GM12874 (cell line): Measurements from ENCODE around the gene SLC25A47.

Experiments used
- CTCF ChIP-seq: IDR thresholded peaks from 2 replicates; pipeline ENCODE4 v1.5.1; 2011; ENCODE audit warnings: low read depth, mild to moderate bottlenecking, control low read depth, low read length, moderate library complexity; ENCODE audit not compliant: insufficient read depth

SLC25A47 gene

GRCh38 chr14:100359881-100360280, 36.7 kb downstream of the SLC25A47 start:
- TF ChIP-seq CTCF, result no peak

- no peak for TF ChIP-seq CTCF
Observed at GRCh38 chr14:100361626-100362025, 38.5 kb downstream of the SLC25A47 start.

- no peak for TF ChIP-seq CTCF
Observed at GRCh38 chr14:100362311-100362927, 39.3 kb downstream of the SLC25A47 start.

GRCh38 chr14:100363053-100363452, 39.9 kb downstream of the SLC25A47 start:
- TF ChIP-seq CTCF, result no peak

- no peak for TF ChIP-seq CTCF
Observed at GRCh38 chr14:100364403-100364802, 41.3 kb downstream of the SLC25A47 start.

GRCh38 chr14:100365741-100366140, 42.6 kb downstream of the SLC25A47 start:
- no peak for TF ChIP-seq CTCF

GRCh38 chr14:100369019-100369418, 45.9 kb downstream of the SLC25A47 start:
- no peak for TF ChIP-seq CTCF
